Neuronal stem cell (in vitro differentiated cells): ENCODE measurements around the gene PLAU.
A peak's percentile ranks its signal among the peaks of the same experiment; 100 is the strongest.

Experiments
- DNase-seq: peaks from one replicate; pipeline ENCODE4 v3.0.0-alpha.2; 2013; ENCODE audit warnings: low spot score
- H2AFZ ChIP-seq: one replicate; pipeline ENCODE4 v1.6.1; 2013; ENCODE audit warnings: mild to moderate bottlenecking, low read length, inconsistent platforms
- H2AK5ac ChIP-seq: 2 replicates; pipeline ENCODE4 v1.6.1; 2013; ENCODE audit warnings: low read depth, mild to moderate bottlenecking, inconsistent platforms, low read length, moderate library complexity, mixed read lengths
- H2BK120ac ChIP-seq: 2 replicates; pipeline ENCODE4 v1.6.1; 2013; ENCODE audit warnings: low read depth, mild to moderate bottlenecking, inconsistent platforms, low read length, moderate library complexity, mixed read lengths
- H2BK12ac ChIP-seq: one replicate; pipeline ENCODE4 v1.6.1; 2013; ENCODE audit warnings: low read length, inconsistent platforms
- H2BK15ac ChIP-seq: 2 replicates; pipeline ENCODE4 v1.6.1; 2013; ENCODE audit warnings: mild to moderate bottlenecking, low read length, inconsistent platforms, mixed read lengths
- H2BK5ac ChIP-seq: one replicate; pipeline ENCODE4 v1.6.1; 2013; ENCODE audit warnings: inconsistent platforms, mild to moderate bottlenecking, low read length, moderate library complexity
- H3K14ac ChIP-seq: one replicate; pipeline ENCODE4 v1.6.1; 2013; ENCODE audit warnings: low read length, inconsistent platforms
- H3K18ac ChIP-seq: 2 replicates; pipeline ENCODE4 v1.6.1; 2013; ENCODE audit warnings: low read length, inconsistent platforms
- H3K23ac ChIP-seq: 2 replicates; pipeline ENCODE4 v1.6.1; 2013; ENCODE audit warnings: low read depth, mild to moderate bottlenecking, mixed read lengths, low read length, inconsistent platforms; ENCODE audit not compliant: poor library complexity
- H3K27ac ChIP-seq: replicated peaks from 3 replicates; pipeline ENCODE4 v1.5.1; 2013; ENCODE audit warnings: low read length, inconsistent platforms
- H3K27me3 ChIP-seq, 3 experiments: 2 replicates each; pipeline ENCODE4 v1.6.1; 2013; ENCODE audit warnings: low read length in 3 of 3, mild to moderate bottlenecking in 2 of 3, inconsistent platforms in 1 of 3, low read depth in 1 of 3, mixed read lengths in 1 of 3, moderate library complexity in 1 of 3; ENCODE audit not compliant: control insufficient read depth in 3 of 3, insufficient read depth in 3 of 3
- H3K36me3 ChIP-seq, 2 donors: replicated peaks in 1 of 2; 2 replicates each; pipeline ENCODE4 v1.6.1; 2013; ENCODE audit warnings: low read length in 2 of 2; ENCODE audit not compliant: control insufficient read depth in 2 of 2, insufficient read depth in 2 of 2
- H3K4ac ChIP-seq: 2 replicates; pipeline ENCODE4 v1.6.1; 2013; ENCODE audit warnings: inconsistent platforms, mild to moderate bottlenecking, low read length, moderate library complexity
- H3K4me1 ChIP-seq, 2 donors: 1 replicate in 1 of 2; 2 replicates in 1 of 2; pipeline ENCODE4 v1.6.1; 2013; ENCODE audit warnings: low read length in 2 of 2, low read depth in 1 of 2; ENCODE audit not compliant: control insufficient read depth in 2 of 2, insufficient read depth in 1 of 2
- H3K4me2 ChIP-seq: one replicate; pipeline ENCODE4 v1.6.1; 2013; ENCODE audit warnings: mild to moderate bottlenecking, low read length, inconsistent platforms; ENCODE audit not compliant: insufficient read depth, poor library complexity, severe bottlenecking
- H3K4me3 ChIP-seq, 2 donors: 2 replicates each; pipeline ENCODE4 v1.5.1; 2013; ENCODE audit warnings: low read length in 2 of 2, mild to moderate bottlenecking in 2 of 2, inconsistent platforms in 1 of 2, moderate library complexity in 1 of 2
- H3K79me1 ChIP-seq: one replicate; pipeline ENCODE4 v1.6.1; 2013; ENCODE audit warnings: low read depth, mild to moderate bottlenecking, inconsistent platforms, low read length, moderate library complexity
- H3K9ac ChIP-seq: one replicate; pipeline ENCODE4 v1.6.1; 2013; ENCODE audit warnings: mild to moderate bottlenecking, low read depth, low read length, inconsistent platforms; ENCODE audit not compliant: poor library complexity
- H3K9me3 ChIP-seq, 2 donors: replicated peaks in 1 of 2; 2 replicates each; pipeline versions ENCODE3 to v1.6.1; 2013; ENCODE audit warnings: low read length in 2 of 2, mild to moderate bottlenecking in 2 of 2, inconsistent platforms in 1 of 2, low read depth in 1 of 2, mixed read lengths in 1 of 2, moderate library complexity in 1 of 2; ENCODE audit not compliant: control insufficient read depth in 2 of 2, insufficient read depth in 1 of 2
- H4K8ac ChIP-seq: one replicate; pipeline ENCODE4 v1.6.1; 2013; ENCODE audit warnings: low read depth, mild to moderate bottlenecking, inconsistent platforms, low read length, moderate library complexity
- H4K91ac ChIP-seq: one replicate; pipeline ENCODE4 v1.6.1; 2013; ENCODE audit warnings: low read length, low read depth, mild to moderate bottlenecking, inconsistent platforms; ENCODE audit not compliant: poor library complexity
- WGBS, 2 donors: extraction: QIAGEN DNeasy Blood & Tissue Kit; methylation state at CpG; one replicate each; pipeline ENCODE4 v1.1.7; 2013; ENCODE audit warnings: missing lambda C conversion rate in 2 of 2, mixed read lengths in 1 of 2; ENCODE audit not compliant: insufficient read length in 2 of 2, insufficient replicate concordance in 1 of 2; ENCODE audit errors: extremely low coverage in 2 of 2; 5-methylcytosine and 5-hydroxymethylcytosine counted together

Gene PLAU

GRCh38 chr10:73934074-73934473 lies 23.1 kb downstream of the PLAU start:
- Histone ChIP-seq H3K4ac (no peak overlapping the region), H3K36me3 (no peaks in the 10 kb centered on the region), H4K91ac (no peak overlapping the region), H3K4me3 (no peak overlapping the region), H2AFZ (no peak overlapping the region), H2BK120ac (no peak overlapping the region), H2BK5ac (no peak overlapping the region), H3K4me1 (peaks cover 0 to 3% of the 10 kb centered on the region in 2 donors), H3K79me1 (no peaks in the 10 kb centered on the region), H3K18ac (no peak overlapping the region), H3K23ac (no peak overlapping the region), H2BK15ac (no peak overlapping the region), H4K8ac (no peak overlapping the region), H3K27me3 (peaks cover 0 to 44% (median 0%) of the 10 kb centered on the region in 3 experiments), H3K14ac (no peak overlapping the region), H2AK5ac (no peak overlapping the region), H3K9ac (no peak overlapping the region), H3K27ac (no peak overlapping the region), H3K9me3 (no peaks in the 10 kb centered on the region), H3K4me2 (no peak overlapping the region), H2BK12ac (no peak overlapping the region)
- DNase-seq = no peak
- no CpG with 5 or more reads among the region's 4 CpGs for WGBS, 2 donors

- no peak overlapping the region for H3K27ac ChIP-seq
- H3K79me1 ChIP-seq = no peaks in the 10 kb centered on the region
- H3K18ac ChIP-seq = no peak overlapping the region
- H3K4me2 ChIP-seq = no peak overlapping the region
- H3K9me3 ChIP-seq = no peaks in the 10 kb centered on the region
- H4K91ac ChIP-seq = no peak overlapping the region
- no peak overlapping the region for H3K9ac ChIP-seq
- H2BK12ac ChIP-seq = no peak overlapping the region
- H2AK5ac ChIP-seq = no peak overlapping the region
- H3K14ac ChIP-seq = no peak overlapping the region
- no peaks in the 10 kb centered on the region for H3K36me3 ChIP-seq
- H4K8ac ChIP-seq = no peak overlapping the region
- H2BK5ac ChIP-seq = no peak overlapping the region
- no peak overlapping the region for H2BK120ac ChIP-seq
- H3K4me1 ChIP-seq = peaks cover 2 to 5% of the 10 kb centered on the region in 2 donors
- WGBS, 2 donors = no CpG with 5 or more reads among the region's 3 CpGs
- H3K23ac ChIP-seq = no peak overlapping the region
- no peak overlapping the region for H2AFZ ChIP-seq
- no peak overlapping the region for H3K4me3 ChIP-seq
- no peak overlapping the region for H2BK15ac ChIP-seq
- DNase-seq = no peak
- peaks cover 0 to 44% (median 0%) of the 10 kb centered on the region in 3 experiments for H3K27me3 ChIP-seq
- H3K4ac ChIP-seq = no peak overlapping the region
These were observed 25.0 kb downstream of the PLAU start for GRCh38 chr10:73935895-73936294.

- Histone ChIP-seq H3K18ac (no peak overlapping the region), H3K14ac (no peak overlapping the region), H3K36me3 (no peaks in the 10 kb centered on the region), H3K4ac (no peak overlapping the region), H4K8ac (no peak overlapping the region), H3K27me3 (peaks cover 0 to 35% (median 0%) of the 10 kb centered on the region in 3 experiments), H2AK5ac (no peak overlapping the region), H3K9ac (no peak overlapping the region), H2BK120ac (no peak overlapping the region), H2AFZ (peak overlapping the region; percentile 62), H2BK15ac (peak overlapping the region; percentile 6), H2BK5ac (no peak overlapping the region), H3K27ac (no peak overlapping the region), H3K4me1 (peaks cover 8% of the 10 kb centered on the region in 2 donors), H3K9me3 (no peaks in the 10 kb centered on the region), H3K4me2 (no peak overlapping the region), H3K4me3 (no peak overlapping the region), H2BK12ac (no peak overlapping the region), H3K23ac (no peak overlapping the region), H3K79me1 (no peaks in the 10 kb centered on the region), H4K91ac (no peak overlapping the region)
- WGBS, 2 donors = no CpG with 5 or more reads among the region's 5 CpGs
- DNase-seq = no peak
These were observed 26.6 kb downstream of the PLAU start for GRCh38 chr10:73937333-73938043.

GRCh38 chr10:73940634-73941221 lies 29.8 kb downstream of the PLAU start:
- Histone ChIP-seq H2BK15ac (peak overlapping the region; percentile 1), H3K4me3 (peak overlapping the region in 1 of 2 donors; percentile 39), H2BK120ac (peak overlapping the region; percentile 0), H2AK5ac (peak overlapping the region; percentile 0), H3K14ac (no peak overlapping the region), H3K9ac (no peak overlapping the region), H3K9me3 (peaks cover 0 to 3% of the 10 kb centered on the region in 2 donors), H3K27me3 (peaks cover 0 to 15% (median under 1%) of the 10 kb centered on the region in 3 experiments), H3K4ac (no peak overlapping the region), H3K79me1 (no peaks in the 10 kb centered on the region), H2AFZ (peak overlapping the region; percentile 94), H3K23ac (peak overlapping the region; percentile 59), H4K8ac (no peak overlapping the region), H3K4me2 (peak overlapping the region; percentile 36), H4K91ac (no peak overlapping the region), H2BK12ac (no peak overlapping the region), H3K27ac (no peak overlapping the region), H3K4me1 (peaks cover 7 to 8% of the 10 kb centered on the region in 2 donors), H3K18ac (peak overlapping the region; percentile 0), H2BK5ac (no peak overlapping the region), H3K36me3 (no peaks in the 10 kb centered on the region)
- peak; percentile 61 for DNase-seq
- no CpG with 5 or more reads among the region's 28 CpGs for WGBS, 2 donors
